Subcutaneous abdominal adipose tissue (tissue), 5 donors: Measurements from ENCODE around the gene SMTN.
A peak's percentile ranks its signal among the peaks of the same experiment; 100 is the strongest.
"Not testable (repeated sequence)": the region's sequence is repeated elsewhere in the genome, so short reads cannot be mapped to it uniquely, and the experiment has no call there.

ENCODE experiments used
- H3K27ac ChIP-seq: one replicate; pipeline ENCODE4 v1.7.0; 2013; ENCODE audit warnings: low read depth, mild to moderate bottlenecking, inconsistent platforms, low read length, moderate library complexity
- H3K27me3 ChIP-seq, 5 donors: one replicate each; pipeline ENCODE4 v1.7.0; 2013; ENCODE audit warnings: low read length in 5 of 5, inconsistent platforms in 1 of 5; ENCODE audit not compliant: control insufficient read depth in 5 of 5, insufficient read depth in 4 of 5
- H3K36me3 ChIP-seq, 5 donors: one replicate each; pipeline ENCODE4 v1.7.0; 2013; ENCODE audit warnings: low read length in 5 of 5; ENCODE audit not compliant: control insufficient read depth in 5 of 5, insufficient read depth in 5 of 5
- H3K4me1 ChIP-seq, 5 donors: one replicate each; pipeline ENCODE4 v1.7.0; 2013; ENCODE audit warnings: low read length in 5 of 5, mild to moderate bottlenecking in 3 of 5, moderate library complexity in 1 of 5; ENCODE audit not compliant: control insufficient read depth in 5 of 5, insufficient read depth in 5 of 5
- H3K4me3 ChIP-seq, 5 donors: one replicate each; pipeline ENCODE4 v1.7.0; 2013; ENCODE audit warnings: low read length in 5 of 5, low read depth in 1 of 5
- H3K9ac ChIP-seq, 5 donors: one replicate each; pipeline ENCODE4 v1.7.0; 2013; ENCODE audit warnings: low read length in 5 of 5, mild to moderate bottlenecking in 4 of 5, moderate library complexity in 3 of 5
- H3K9me3 ChIP-seq, 5 donors: one replicate each; pipeline ENCODE4 v1.7.0; 2013; ENCODE audit warnings: low read length in 5 of 5; ENCODE audit not compliant: control insufficient read depth in 5 of 5
- donor health status: healthy.
- donor health status: healthy.
- donor health status: healthy.
- donor health status: healthy.
- donor health status: healthy.

Gene SMTN

GRCh38 chr22:31095637-31096249 is 14.6 kb downstream of the SMTN start:
- Histone ChIP-seq H3K4me3 (no peak overlapping the region), H3K27ac (no peak overlapping the region), H3K36me3 (peaks cover 0 to 94% (median 92%) of the 10 kb centered on the region in 5 donors), H3K4me1 (no peaks in the 10 kb centered on the region), H3K9ac (no peak overlapping the region), H3K27me3 (no peaks in the 10 kb centered on the region), H3K9me3 (no peaks in the 10 kb centered on the region)

GRCh38 chr22:31096657-31097279 is 15.7 kb downstream of the SMTN start:
- H3K9me3 ChIP-seq, result no peaks in the 10 kb centered on the region
- no peak overlapping the region for H3K9ac ChIP-seq
- H3K4me1 ChIP-seq, result peaks cover 0 to under 1% (median 0%) of the 10 kb centered on the region in 5 donors
- H3K27me3 ChIP-seq, result no peaks in the 10 kb centered on the region
- peaks cover 0 to 92% (median 89%) of the 10 kb centered on the region in 5 donors for H3K36me3 ChIP-seq
- no peak overlapping the region for H3K27ac ChIP-seq
- H3K4me3 ChIP-seq, result no peak overlapping the region

GRCh38 chr22:31097539-31097938 is 16.4 kb downstream of the SMTN start:
- H3K4me3 ChIP-seq, H3K9me3 ChIP-seq, H3K4me1 ChIP-seq, H3K27me3 ChIP-seq, H3K27ac ChIP-seq, H3K9ac ChIP-seq: not testable (repeated sequence)
- peaks cover 0 to 91% (median 87%) of the 10 kb centered on the region in 5 donors for H3K36me3 ChIP-seq

GRCh38 chr22:31097941-31098631 is 17.0 kb downstream of the SMTN start:
- Histone ChIP-seq H3K36me3 (peaks cover 0 to 90% (median 86%) of the 10 kb centered on the region in 5 donors), H3K27ac (no peak overlapping the region), H3K4me3 (no peak overlapping the region), H3K27me3 (no peaks in the 10 kb centered on the region), H3K9ac (no peak overlapping the region), H3K9me3 (no peaks in the 10 kb centered on the region), H3K4me1 (peaks cover 0 to 14% (median 5%) of the 10 kb centered on the region in 5 donors)

DNA sequence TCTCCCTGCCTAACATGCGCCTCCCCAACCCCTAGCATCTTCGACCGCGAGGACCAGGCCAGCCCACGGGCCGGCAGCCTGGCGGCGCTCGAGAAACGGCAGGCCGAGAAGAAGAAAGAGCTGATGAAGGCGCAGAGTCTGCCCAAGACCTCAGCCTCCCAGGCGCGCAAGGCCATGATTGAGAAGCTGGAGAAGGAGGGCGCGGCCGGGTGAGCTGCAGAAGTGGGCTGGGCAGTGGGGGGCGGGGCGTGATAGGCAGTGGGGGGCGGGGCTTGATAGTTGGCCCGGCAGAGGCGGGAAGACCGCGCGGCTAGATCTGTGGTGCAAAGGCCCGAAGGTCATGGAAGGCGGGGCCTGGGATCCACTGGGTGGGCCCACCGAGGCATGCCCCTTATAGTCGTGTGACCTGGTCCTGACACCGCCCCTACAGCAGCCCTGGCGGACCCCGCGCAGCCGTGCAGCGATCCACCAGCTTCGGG is 17.6 kb downstream of the SMTN start:
- Histone ChIP-seq H3K27me3 (no peaks in the 10 kb centered on the region), H3K9me3 (no peaks in the 10 kb centered on the region), H3K4me1 (peaks cover 0 to 17% (median 10%) of the 10 kb centered on the region in 5 donors), H3K9ac (no peak overlapping the region), H3K4me3 (no peak overlapping the region), H3K36me3 (peaks cover 0 to 88% (median 85%) of the 10 kb centered on the region in 5 donors), H3K27ac (no peak overlapping the region)

GRCh38 chr22:31099386-31099785 is 18.3 kb downstream of the SMTN start:
- Histone ChIP-seq H3K27ac (no peak overlapping the region), H3K9me3 (no peaks in the 10 kb centered on the region), H3K27me3 (no peaks in the 10 kb centered on the region), H3K4me3 (no peak overlapping the region), H3K36me3 (peaks cover 0 to 88% (median 86%) of the 10 kb centered on the region in 5 donors), H3K9ac (no peak overlapping the region), H3K4me1 (peaks cover 0 to 18% (median 10%) of the 10 kb centered on the region in 5 donors)

- no peak overlapping the region for H3K27ac ChIP-seq
- H3K9me3 ChIP-seq, result no peaks in the 10 kb centered on the region
- H3K36me3 ChIP-seq, result peaks cover 0 to 87% (median 81%) of the 10 kb centered on the region in 5 donors
- no peaks in the 10 kb centered on the region for H3K27me3 ChIP-seq
- no peak overlapping the region for H3K9ac ChIP-seq
- H3K4me1 ChIP-seq, result peaks cover 0 to 18% (median 10%) of the 10 kb centered on the region in 5 donors
- H3K4me3 ChIP-seq, result no peak overlapping the region
Observed at GRCh38 chr22:31099841-31100761, 19.0 kb downstream of the SMTN start.

- Histone ChIP-seq H3K36me3 (peaks cover 0 to 80% (median 73%) of the 10 kb centered on the region in 5 donors), H3K27ac (no peak overlapping the region), H3K9ac (no peak overlapping the region), H3K4me1 (peaks cover 0 to 21% (median 12%) of the 10 kb centered on the region in 5 donors), H3K27me3 (no peaks in the 10 kb centered on the region), H3K4me3 (no peak overlapping the region), H3K9me3 (no peaks in the 10 kb centered on the region)
Observed at GRCh38 chr22:31100762-31101525, 19.8 kb downstream of the SMTN start.

- no peaks in the 10 kb centered on the region for H3K9me3 ChIP-seq
- peaks cover 0 to 35% (median 25%) of the 10 kb centered on the region in 5 donors for H3K4me1 ChIP-seq
- H3K4me3 ChIP-seq, result no peak overlapping the region
- peak overlapping the region; percentile 60 for H3K27ac ChIP-seq
- no peaks in the 10 kb centered on the region for H3K27me3 ChIP-seq
- peaks cover 0 to 67% (median 60%) of the 10 kb centered on the region in 5 donors for H3K36me3 ChIP-seq
- peak overlapping the region in 1 of 5 donors; percentile 3 for H3K9ac ChIP-seq
Observed at GRCh38 chr22:31102441-31103081, 21.4 kb downstream of the SMTN start.
